Mesenchymal stem cell (in vitro differentiated cells and primary cell): ENCODE measurements around the gene P3R3URF.

Experiments used
- DNase-seq: peaks from one replicate; pipeline ENCODE4 v3.0.0-alpha.2; 2013
- H2AFZ ChIP-seq: one replicate; pipeline ENCODE4 v1.6.1; 2013; ENCODE audit warnings: low read depth, mild to moderate bottlenecking, control low read depth, inconsistent platforms, low read length, moderate library complexity
- H2AK5ac ChIP-seq: 2 replicates; pipeline ENCODE4 v1.6.1; 2013; ENCODE audit warnings: low read length, moderate library complexity, mild to moderate bottlenecking, inconsistent platforms; ENCODE audit not compliant: severe bottlenecking
- H2BK120ac ChIP-seq: one replicate; pipeline ENCODE4 v1.6.1; 2013; ENCODE audit warnings: low read depth, mild to moderate bottlenecking, inconsistent platforms, low read length, moderate library complexity
- H2BK12ac ChIP-seq, 2 experiments: one replicate each; pipeline ENCODE4 v1.6.1; 2013; ENCODE audit warnings: inconsistent platforms in 2 of 2, low read length in 2 of 2, mild to moderate bottlenecking in 2 of 2, moderate library complexity in 2 of 2, control low read depth in 1 of 2
- H2BK15ac ChIP-seq: one replicate; pipeline ENCODE4 v1.6.1; 2013; ENCODE audit warnings: mild to moderate bottlenecking, low read depth, inconsistent platforms; ENCODE audit not compliant: poor library complexity, severe bottlenecking
- H2BK5ac ChIP-seq: 2 replicates; pipeline ENCODE4 v1.6.1; 2013; ENCODE audit warnings: low read depth, mild to moderate bottlenecking, low read length, control low read depth, inconsistent platforms; ENCODE audit not compliant: poor library complexity, severe bottlenecking
- H3K14ac ChIP-seq, 2 experiments: one replicate each; pipeline ENCODE4 v1.6.1; 2013; ENCODE audit warnings: inconsistent platforms in 2 of 2, low read length in 2 of 2, control low read depth in 1 of 2, mild to moderate bottlenecking in 1 of 2, moderate library complexity in 1 of 2
- H3K18ac ChIP-seq, 2 experiments: one replicate each; pipeline ENCODE4 v1.6.1; 2013; ENCODE audit warnings: inconsistent platforms in 2 of 2, low read length in 2 of 2, control low read depth in 1 of 2, low read depth in 1 of 2, mild to moderate bottlenecking in 1 of 2
- H3K23ac ChIP-seq, 2 experiments: one replicate each; pipeline ENCODE4 v1.6.1; 2013; ENCODE audit warnings: inconsistent platforms in 2 of 2, low read length in 2 of 2, mild to moderate bottlenecking in 2 of 2, moderate library complexity in 2 of 2, control low read depth in 1 of 2
- H3K27ac ChIP-seq: 2 replicates; pipeline ENCODE4 v1.5.1; 2013; ENCODE audit warnings: mild to moderate bottlenecking, moderate library complexity, low read length, control low read depth, inconsistent platforms; ENCODE audit not compliant: poor library complexity, severe bottlenecking
- H3K27me3 ChIP-seq, 2 experiments: 2 replicates each; pipeline versions ENCODE4 v1.6.1 to v1.7.0; 2013; ENCODE audit warnings: low read length in 2 of 2, mild to moderate bottlenecking in 2 of 2, moderate library complexity in 2 of 2, control low read depth in 1 of 2, inconsistent platforms in 1 of 2; ENCODE audit not compliant: control insufficient read depth in 1 of 2, insufficient read depth in 1 of 2
- H3K36me3 ChIP-seq, 2 experiments: 2 replicates each; pipeline versions ENCODE4 v1.6.1 to v1.7.0; 2013; ENCODE audit warnings: low read length in 2 of 2, control low read depth in 1 of 2, inconsistent platforms in 1 of 2, low read depth in 1 of 2, mild to moderate bottlenecking in 1 of 2; ENCODE audit not compliant: insufficient read depth in 2 of 2, control insufficient read depth in 1 of 2
- H3K4ac ChIP-seq, 2 experiments: one replicate each; pipeline ENCODE4 v1.6.1; 2013; ENCODE audit warnings: inconsistent platforms in 2 of 2, low read length in 2 of 2, mild to moderate bottlenecking in 2 of 2, moderate library complexity in 2 of 2, control low read depth in 1 of 2, low read depth in 1 of 2
- H3K4me1 ChIP-seq: 2 replicates; pipeline ENCODE4 v1.6.1; 2013; ENCODE audit warnings: low read depth, low read length, control low read depth; ENCODE audit not compliant: control insufficient read depth, insufficient read depth
- H3K4me2 ChIP-seq: 2 replicates; pipeline ENCODE4 v1.6.1; 2013; ENCODE audit warnings: low read length, mild to moderate bottlenecking, inconsistent platforms; ENCODE audit not compliant: poor library complexity, severe bottlenecking
- H3K4me3 ChIP-seq, 2 experiments: 2 replicates each; pipeline versions ENCODE4 v1.5.1 to v1.7.0; 2013; ENCODE audit warnings: low read length in 2 of 2, mild to moderate bottlenecking in 2 of 2, control low read depth in 1 of 2, low read depth in 1 of 2; ENCODE audit not compliant: insufficient read depth in 1 of 2
- H3K79me1 ChIP-seq: replicated peaks from 2 replicates; pipeline ENCODE4 v1.6.1; 2013; ENCODE audit warnings: mild to moderate bottlenecking, control low read depth, low read length, inconsistent platforms; ENCODE audit not compliant: poor library complexity, severe bottlenecking
- H3K9ac ChIP-seq: 2 replicates; pipeline ENCODE4 v1.7.0; 2013; ENCODE audit warnings: mild to moderate bottlenecking, low read length, moderate library complexity
- H3K9me3 ChIP-seq: 2 replicates; pipeline ENCODE4 v1.7.0; 2013; ENCODE audit warnings: mild to moderate bottlenecking, low read length; ENCODE audit not compliant: control insufficient read depth
- H4K8ac ChIP-seq: one replicate; pipeline ENCODE4 v1.6.1; 2013; ENCODE audit warnings: inconsistent platforms, mild to moderate bottlenecking, low read length, moderate library complexity
- H4K91ac ChIP-seq: one replicate; pipeline ENCODE4 v1.6.1; 2013; ENCODE audit warnings: mild to moderate bottlenecking, low read length, inconsistent platforms
- WGBS: methylation state at CpG from one replicate; pipeline ENCODE4 v1.1.7; 2013; ENCODE audit warnings: mixed read lengths; 5-methylcytosine and 5-hydroxymethylcytosine counted together

P3R3URF gene

DNA sequence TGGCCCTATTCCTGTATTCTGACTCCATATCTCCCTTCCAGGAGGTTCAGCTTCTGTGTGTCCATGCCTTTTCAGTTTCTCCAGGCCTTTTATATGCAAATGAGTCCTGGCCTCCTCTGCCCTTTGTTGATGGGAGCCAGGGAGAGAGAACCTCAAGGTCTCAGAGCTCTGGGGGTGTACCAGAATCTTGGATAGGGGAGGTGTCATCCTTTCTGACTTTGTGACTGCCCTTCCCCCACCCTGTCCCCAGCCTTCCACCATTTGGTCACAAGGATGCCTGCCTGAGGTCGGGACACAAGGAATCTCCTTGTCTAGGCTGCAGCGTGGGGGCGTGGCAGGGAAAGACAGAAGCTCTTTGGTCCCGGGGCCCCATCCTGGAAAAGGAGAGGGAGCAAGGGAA is 45.5 kb upstream of the P3R3URF start:
- WGBS = 13% methylated on average over 4 of the region's 4 CpGs
- H2BK5ac ChIP-seq = no peak overlapping the region
- H3K79me1 ChIP-seq = no peaks in the 10 kb centered on the region
- H3K27me3 ChIP-seq = no peaks in the 10 kb centered on the region
- no peak for DNase-seq
- no peak overlapping the region for H2BK12ac ChIP-seq
- no peak overlapping the region for H3K18ac ChIP-seq
- H3K4me2 ChIP-seq = no peak overlapping the region
- H3K23ac ChIP-seq = no peak overlapping the region
- no peak overlapping the region for H2AFZ ChIP-seq
- peak overlapping the region; percentile 59 for H4K8ac ChIP-seq
- no peak overlapping the region for H2BK15ac ChIP-seq
- H3K9ac ChIP-seq = no peak overlapping the region
- peaks cover 4 to 6% of the 10 kb centered on the region in 2 experiments for H3K36me3 ChIP-seq
- H2BK120ac ChIP-seq = no peak overlapping the region
- H3K14ac ChIP-seq = no peak overlapping the region
- no peak overlapping the region for H4K91ac ChIP-seq
- no peaks in the 10 kb centered on the region for H3K9me3 ChIP-seq
- no peak overlapping the region for H3K4me3 ChIP-seq
- H2AK5ac ChIP-seq = no peak overlapping the region
- no peak overlapping the region for H3K4ac ChIP-seq
- peaks cover 9% of the 10 kb centered on the region for H3K4me1 ChIP-seq
- no peak overlapping the region for H3K27ac ChIP-seq

GRCh38 chr1:46220808-46221207 is 44.5 kb upstream of the P3R3URF start:
- Histone ChIP-seq H4K91ac (no peak overlapping the region), H3K9me3 (no peaks in the 10 kb centered on the region), H2BK15ac (no peak overlapping the region), H2AFZ (no peak overlapping the region), H3K36me3 (peaks cover 4 to 6% of the 10 kb centered on the region in 2 experiments), H3K9ac (no peak overlapping the region), H3K4me2 (no peak overlapping the region), H3K27me3 (no peaks in the 10 kb centered on the region), H2BK12ac (no peak overlapping the region), H3K27ac (no peak overlapping the region), H4K8ac (no peak overlapping the region), H3K18ac (no peak overlapping the region), H3K79me1 (no peaks in the 10 kb centered on the region), H2BK120ac (no peak overlapping the region), H3K4me1 (peaks cover 9% of the 10 kb centered on the region), H3K14ac (no peak overlapping the region), H2BK5ac (no peak overlapping the region), H3K4me3 (no peak overlapping the region), H2AK5ac (no peak overlapping the region), H3K23ac (no peak overlapping the region), H3K4ac (no peak overlapping the region)
- DNase-seq = no peak
- WGBS = 100% methylated on average over 1 of the region's 3 CpGs

DNA sequence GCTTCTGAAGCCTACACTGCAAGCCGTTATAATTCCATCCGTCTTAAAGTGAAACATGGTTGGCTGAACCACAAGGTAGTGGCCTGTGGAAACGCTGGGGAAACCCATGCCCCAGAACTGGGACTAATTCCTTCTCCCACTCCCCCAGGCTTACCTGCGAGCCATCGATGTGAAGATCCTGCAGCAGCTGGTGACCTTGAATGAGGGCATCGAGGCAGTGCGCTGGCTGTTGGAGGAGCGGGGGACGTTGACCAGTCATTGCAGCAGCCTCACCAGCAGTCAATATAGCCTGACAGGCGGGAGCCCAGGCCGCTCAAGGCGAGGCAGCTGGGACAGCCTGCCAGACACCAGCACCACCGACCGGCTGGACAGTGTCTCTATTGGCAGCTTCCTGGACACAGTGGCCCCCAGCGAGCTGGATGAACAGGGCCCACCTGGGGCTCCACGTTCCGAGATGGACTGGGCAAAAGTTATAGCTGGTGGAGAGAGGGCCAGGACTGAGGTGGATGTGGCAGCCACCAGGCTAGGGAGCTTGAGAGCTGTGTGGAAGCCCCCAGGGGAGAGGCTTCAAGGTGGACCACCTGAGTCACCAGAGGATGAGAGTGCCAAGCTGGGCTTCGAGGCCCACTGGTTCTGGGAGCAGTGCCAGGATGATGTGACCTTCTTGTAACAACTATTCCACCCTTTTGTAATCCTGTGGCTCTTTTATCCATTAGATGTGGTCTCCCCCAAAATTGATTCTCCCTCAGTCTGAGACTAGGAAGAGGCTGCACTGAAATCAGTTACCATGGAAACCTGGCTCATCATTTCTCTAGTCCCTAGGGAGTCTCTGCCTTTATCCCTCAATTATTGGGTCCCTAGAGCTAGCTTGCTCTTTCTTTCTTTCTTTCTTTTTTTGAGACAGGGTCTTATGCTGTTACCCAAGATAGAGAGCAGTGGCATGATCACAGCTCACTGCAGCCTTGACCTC is 43.5 kb upstream of the P3R3URF start:
- Histone ChIP-seq H2AFZ (no peak overlapping the region), H2BK120ac (no peak overlapping the region), H2BK12ac (no peak overlapping the region), H3K4me3 (no peak overlapping the region), H2BK5ac (no peak overlapping the region), H3K4ac (no peak overlapping the region), H3K4me1 (peaks cover 9% of the 10 kb centered on the region), H2AK5ac (no peak overlapping the region), H3K9ac (no peak overlapping the region), H4K8ac (no peak overlapping the region), H2BK15ac (no peak overlapping the region), H3K4me2 (no peak overlapping the region), H3K14ac (peak overlapping the region in 1 of 2 experiments; percentile 36), H3K79me1 (no peaks in the 10 kb centered on the region), H3K23ac (no peak overlapping the region), H4K91ac (peak overlapping the region; percentile 3), H3K9me3 (no peaks in the 10 kb centered on the region), H3K36me3 (peaks cover 4 to 6% of the 10 kb centered on the region in 2 experiments), H3K27me3 (no peaks in the 10 kb centered on the region), H3K18ac (no peak overlapping the region), H3K27ac (no peak overlapping the region)
- DNase-seq = no peak
- 95% methylated on average over 18 of the region's 18 CpGs for WGBS

- Histone ChIP-seq H3K36me3 (peaks cover 4 to 6% of the 10 kb centered on the region in 2 experiments), H3K4me3 (no peak overlapping the region), H3K9me3 (no peaks in the 10 kb centered on the region), H2BK5ac (no peak overlapping the region), H4K91ac (no peak overlapping the region), H2AK5ac (no peak overlapping the region), H2BK12ac (no peak overlapping the region), H3K23ac (no peak overlapping the region), H3K18ac (no peak overlapping the region), H3K79me1 (no peaks in the 10 kb centered on the region), H3K4me2 (no peak overlapping the region), H2BK120ac (no peak overlapping the region), H4K8ac (peak overlapping the region; percentile 55), H3K27ac (no peak overlapping the region), H2BK15ac (no peak overlapping the region), H3K9ac (no peak overlapping the region), H3K27me3 (no peaks in the 10 kb centered on the region), H3K4ac (no peak overlapping the region), H3K4me1 (peaks cover 8% of the 10 kb centered on the region), H3K14ac (no peak overlapping the region), H2AFZ (no peak overlapping the region)
- no peak for DNase-seq
- WGBS = 98% methylated on average over 7 of the region's 8 CpGs
Observed at GRCh38 chr1:46218443-46218842, 42.2 kb upstream of the P3R3URF start.
